SJSA1 (cell line): ENCODE data around the gene IL37. TPM values are rescaled to one million over a fixed set of nuclear protein-coding genes. Genes with fewer than 3 reads are reported as not detected.
A peak's percentile ranks its signal among the peaks of the same experiment; 100 is the strongest.
"Not testable (repeated sequence)": the region's sequence is repeated elsewhere in the genome, so short reads cannot be mapped to it uniquely, and the experiment has no call there.

Source experiments
- DNase-seq, 2 experiments: peaks; one replicate each; pipeline ENCODE4 v3.0.0-alpha.2; 2015 to 2020; ENCODE audit warnings: low spot score in 2 of 2, low read depth in 1 of 2
- H3K27ac ChIP-seq: fragments of 250-450 bp; sonication (Bioruptor Pico); 2 replicates; pipeline ENCODE4 v1.5.1; 2020; ENCODE audit warnings: mild to moderate bottlenecking, moderate library complexity
- H3K27me3 ChIP-seq: fragments of 250-450 bp; sonication (Bioruptor Pico); replicated peaks from 2 replicates; pipeline ENCODE4 v1.5.1; 2020; ENCODE audit warnings: mild to moderate bottlenecking, moderate library complexity
- H3K36me3 ChIP-seq: fragments of 250-450 bp; sonication (Bioruptor Pico); 2 replicates; pipeline ENCODE4 v1.5.1; 2020; ENCODE audit warnings: mild to moderate bottlenecking
- H3K4me1 ChIP-seq: fragments of 250-450 bp; sonication (Bioruptor Pico); replicated peaks from 2 replicates; pipeline ENCODE4 v1.6.1; 2021; ENCODE audit warnings: mild to moderate bottlenecking
- H3K4me3 ChIP-seq: fragments of 250-450 bp; sonication (Bioruptor Pico); 2 replicates; pipeline ENCODE4 v1.5.1; 2020; ENCODE audit warnings: mild to moderate bottlenecking
- H3K9me3 ChIP-seq: fragments of 250-450 bp; sonication (Bioruptor Pico); replicated peaks from 2 replicates; pipeline ENCODE4 v1.5.1; 2020; ENCODE audit warnings: mild to moderate bottlenecking
- total RNA-seq: library from RNA; depleted of rRNA; stranded (reverse); fragments of >200 nt; shearing (Covaris generic); gene quantifications from 2 replicates; pipeline ENCODE4 v1.2.3, GENCODE V29; 2014

The IL37 gene
- total RNA-seq, 1 experiment from 2014 or later = not detected

DNA sequence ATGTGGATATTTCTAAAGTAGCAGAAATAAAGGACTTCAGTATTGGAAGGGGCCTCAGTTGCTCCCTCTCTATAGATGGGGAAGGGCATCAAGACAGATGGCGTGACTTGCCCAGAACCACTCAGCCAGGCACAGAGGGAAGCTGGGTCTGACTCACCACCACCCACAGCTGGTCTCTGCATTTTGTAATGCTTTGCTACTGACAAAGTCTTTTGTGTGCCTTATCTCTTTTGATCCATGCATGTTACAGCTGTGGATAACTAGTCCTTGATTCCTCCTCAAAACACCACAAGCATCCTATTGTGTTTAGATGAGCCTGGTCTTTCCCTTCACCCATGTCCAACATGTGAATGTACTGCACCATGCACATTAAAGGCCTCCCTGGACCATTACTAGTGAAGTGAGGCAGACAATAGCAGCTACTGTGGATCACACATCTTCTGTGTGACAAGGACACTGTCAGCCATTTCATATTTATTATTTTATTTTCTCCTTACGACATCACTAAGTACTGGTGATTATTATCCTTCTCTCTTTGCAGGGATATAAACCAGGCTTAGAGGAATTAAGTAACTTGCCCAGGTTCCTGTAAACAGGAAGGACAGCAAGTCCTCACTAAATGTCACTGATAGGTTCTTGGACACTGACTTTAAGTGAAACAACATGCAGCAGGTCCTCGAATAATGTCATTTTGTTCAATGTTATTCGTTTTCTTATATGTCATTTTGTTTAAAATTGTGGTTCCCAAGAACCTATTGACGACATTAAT, 29.6 kb upstream of the IL37 start:
- peak overlapping the region; percentile 72 for H3K27ac ChIP-seq
- H3K4me3 ChIP-seq = no peak overlapping the region
- DNase-seq = peak; percentile 85 to 89

GRCh38 chr2:112883669-112884068, 27.3 kb upstream of the IL37 start:
- no peak for DNase-seq
- no peak overlapping the region for H3K27ac ChIP-seq
- H3K27me3 ChIP-seq = no peaks in the 10 kb centered on the region
- no peak overlapping the region for H3K4me3 ChIP-seq
- H3K36me3 ChIP-seq = no peaks in the 10 kb centered on the region
- peaks cover 38% of the 10 kb centered on the region for H3K4me1 ChIP-seq
- no peaks in the 10 kb centered on the region for H3K9me3 ChIP-seq

More for the DNA sequence above, 29.6 kb upstream of the IL37 start:
- Histone ChIP-seq H3K27me3 (no peaks in the 10 kb centered on the region), H3K9me3 (no peaks in the 10 kb centered on the region), H3K36me3 (no peaks in the 10 kb centered on the region), H3K4me1 (peaks cover 55% of the 10 kb centered on the region)

DNA sequence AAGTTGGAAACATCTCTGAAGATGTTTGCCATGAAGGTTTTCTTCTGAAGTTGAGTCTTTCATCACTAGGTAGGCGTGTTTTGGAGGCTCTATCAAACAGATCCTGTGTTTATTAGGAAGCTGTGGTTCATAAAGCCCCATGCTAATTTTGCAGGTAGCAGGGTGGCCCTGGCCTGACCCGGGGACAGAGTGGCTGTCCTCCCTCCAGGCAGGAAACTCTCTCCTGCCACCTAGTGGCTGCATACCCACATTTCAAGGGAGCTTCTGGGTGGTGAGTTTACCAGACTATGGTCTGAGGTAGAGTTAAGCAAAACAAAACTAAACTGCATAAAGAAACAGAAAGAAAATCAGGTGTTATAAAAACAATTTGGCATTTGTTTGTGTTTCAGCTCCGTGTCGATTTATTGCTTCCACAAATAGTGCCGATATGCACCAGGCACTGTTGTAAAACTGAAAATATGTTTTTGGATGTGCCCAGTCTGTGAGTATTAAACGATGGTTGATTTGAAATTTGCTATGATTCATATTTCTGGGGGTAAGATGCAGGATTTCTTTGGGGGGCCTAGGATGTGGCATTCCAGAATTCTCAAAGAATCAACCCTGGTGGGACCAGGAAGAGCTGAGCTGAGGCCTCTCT, 26.0 kb upstream of the IL37 start:
- Histone ChIP-seq H3K9me3 (no peaks in the 10 kb centered on the region), H3K4me3 (no peak overlapping the region), H3K27ac (no peak overlapping the region), H3K4me1 (peaks cover 28% of the 10 kb centered on the region), H3K36me3 (no peaks in the 10 kb centered on the region), H3K27me3 (no peaks in the 10 kb centered on the region)
- DNase-seq = peak; percentile 50 to 61

GRCh38 chr2:112885506-112885902, 25.5 kb upstream of the IL37 start:
- Histone ChIP-seq H3K27ac (no peak overlapping the region), H3K36me3 (no peaks in the 10 kb centered on the region), H3K4me1 (peaks cover 23% of the 10 kb centered on the region), H3K9me3 (no peaks in the 10 kb centered on the region), H3K4me3 (no peak overlapping the region), H3K27me3 (no peaks in the 10 kb centered on the region)
- DNase-seq = no peak

DNA sequence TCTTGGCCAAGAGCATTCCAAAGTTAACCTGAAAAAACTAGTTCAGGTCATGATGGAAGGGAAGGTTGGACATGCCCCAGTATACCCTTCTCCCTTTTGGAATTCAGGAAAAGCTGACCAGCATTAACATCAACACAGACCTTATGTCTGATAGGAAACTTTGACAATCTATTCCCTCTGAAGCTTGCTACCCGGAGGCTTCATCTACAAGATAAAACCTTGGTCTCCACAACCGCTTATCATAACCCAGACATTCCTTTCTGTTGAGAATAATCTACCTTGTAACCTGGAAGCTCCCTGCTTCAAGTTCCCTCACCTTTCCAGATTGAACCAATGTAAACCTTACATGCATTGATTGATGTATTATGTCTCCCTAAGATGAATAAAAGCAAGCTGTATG, 24.7 kb upstream of the IL37 start:
- DNase-seq = no peak
- Histone ChIP-seq H3K9me3 (no peaks in the 10 kb centered on the region), H3K4me1 (peaks cover 15% of the 10 kb centered on the region), H3K36me3 (no peaks in the 10 kb centered on the region), H3K27ac (no peak overlapping the region), H3K4me3 (no peak overlapping the region), H3K27me3 (no peaks in the 10 kb centered on the region)

- Histone ChIP-seq H3K27ac (no peak overlapping the region), H3K4me1 (peaks cover 3% of the 10 kb centered on the region; the same call in 1 of the 2 replicates), H3K9me3 (no peaks in the 10 kb centered on the region), H3K36me3 (no peaks in the 10 kb centered on the region), H3K27me3 (no peaks in the 10 kb centered on the region), H3K4me3 (no peak overlapping the region)
- no peak for DNase-seq
These were observed 22.8 kb upstream of the IL37 start for GRCh38 chr2:112887964-112888749.

- no peaks in the 10 kb centered on the region for H3K36me3 ChIP-seq
- H3K4me3 ChIP-seq = no peak overlapping the region
- no peaks in the 10 kb centered on the region for H3K9me3 ChIP-seq
- H3K27ac ChIP-seq = no peak overlapping the region
- no peaks in the 10 kb centered on the region for H3K27me3 ChIP-seq
- peak in 1 of 2 experiments; percentile 5 for DNase-seq
- H3K4me1 ChIP-seq = no peaks in the 10 kb centered on the region; the same call in 1 of the 2 replicates
These were observed 21.0 kb upstream of the IL37 start for GRCh38 chr2:112889976-112890375.

DNA sequence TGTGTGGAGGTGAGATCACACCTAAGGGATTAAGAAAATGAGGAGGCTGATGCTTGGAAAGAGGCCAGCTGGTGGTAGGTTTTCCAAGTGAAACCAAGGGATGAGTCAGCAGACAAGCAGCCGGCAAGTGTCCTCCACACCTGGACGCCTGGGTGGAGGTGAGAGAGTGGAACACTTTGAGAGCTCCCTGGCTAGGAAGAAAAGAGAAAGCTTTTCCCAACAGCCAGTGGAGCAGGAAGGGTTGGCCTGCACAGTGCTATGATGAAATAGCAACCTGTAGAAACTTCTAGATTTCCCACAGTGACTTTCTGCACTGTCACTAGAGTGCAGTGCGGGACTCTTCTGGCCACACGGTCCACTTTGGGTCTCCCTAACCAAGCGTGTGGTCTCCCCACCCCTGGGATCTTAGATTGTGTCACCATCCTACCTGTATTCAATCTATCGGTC, 19.6 kb upstream of the IL37 start:
- Histone ChIP-seq H3K4me1 (no peaks in the 10 kb centered on the region), H3K36me3 (no peaks in the 10 kb centered on the region), H3K27ac (no peak overlapping the region), H3K9me3 (no peaks in the 10 kb centered on the region), H3K4me3 (no peak overlapping the region), H3K27me3 (no peaks in the 10 kb centered on the region)
- DNase-seq = peak in 1 of 2 experiments; percentile 24

- Histone ChIP-seq H3K4me3 (no peak overlapping the region), H3K9me3 (no peaks in the 10 kb centered on the region), H3K27me3 (no peaks in the 10 kb centered on the region), H3K4me1 (no peaks in the 10 kb centered on the region), H3K27ac (no peak overlapping the region), H3K36me3 (no peaks in the 10 kb centered on the region)
- peak in 1 of 2 experiments; percentile 16 for DNase-seq
These were observed 17.2 kb upstream of the IL37 start for GRCh38 chr2:112893752-112894151.

- Histone ChIP-seq H3K9me3 (no peaks in the 10 kb centered on the region), H3K27ac (no peak overlapping the region), H3K4me3 (no peak overlapping the region), H3K27me3 (no peaks in the 10 kb centered on the region), H3K36me3 (no peaks in the 10 kb centered on the region), H3K4me1 (no peaks in the 10 kb centered on the region)
- DNase-seq = no peak
These were observed 13.9 kb upstream of the IL37 start for GRCh38 chr2:112896909-112897623.

GRCh38 chr2:112897624-112897978, 13.4 kb upstream of the IL37 start:
- no peak overlapping the region for H3K27ac ChIP-seq
- H3K4me3 ChIP-seq = no peak overlapping the region
- no peaks in the 10 kb centered on the region for H3K9me3 ChIP-seq
- no peaks in the 10 kb centered on the region for H3K27me3 ChIP-seq
- no peak for DNase-seq
- H3K36me3 ChIP-seq = no peaks in the 10 kb centered on the region
- H3K4me1 ChIP-seq = no peaks in the 10 kb centered on the region

DNA sequence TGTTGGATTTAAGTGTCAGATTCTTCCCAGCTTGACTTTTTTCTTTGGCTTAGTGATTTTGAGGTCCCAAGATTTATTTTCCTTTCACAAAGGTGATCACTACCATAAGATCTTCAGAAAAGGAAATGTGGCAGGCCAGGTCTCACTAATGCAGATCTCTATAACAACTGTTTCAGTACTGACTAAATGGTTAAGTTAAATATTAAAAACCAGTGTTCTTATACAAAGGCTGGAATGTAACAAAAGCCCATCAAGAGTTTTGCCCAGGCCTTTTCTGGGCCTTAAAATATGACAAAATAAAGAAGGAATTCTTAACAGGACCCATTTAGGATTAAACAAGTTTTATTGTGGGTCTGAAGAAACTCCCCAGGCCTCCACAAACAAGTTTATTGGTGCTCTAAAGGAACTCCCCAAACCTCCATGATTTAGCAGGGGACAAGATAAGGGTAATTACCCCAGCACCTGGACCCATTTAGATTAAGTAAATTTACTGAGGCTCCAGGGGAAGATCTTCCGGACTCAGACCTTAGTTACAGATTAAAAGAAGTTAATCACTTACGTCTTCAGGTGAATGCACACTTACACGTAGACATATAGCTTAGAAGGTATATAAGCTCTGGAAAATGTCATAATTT, 9.4 kb upstream of the IL37 start:
- H3K27me3 ChIP-seq, H3K9me3 ChIP-seq, H3K27ac ChIP-seq, H3K4me3 ChIP-seq, H3K36me3 ChIP-seq, H3K4me1 ChIP-seq, DNase-seq: not testable (repeated sequence)

- Histone ChIP-seq H3K27ac (no peak overlapping the region), H3K27me3 (no peaks in the 10 kb centered on the region), H3K9me3 (no peaks in the 10 kb centered on the region), H3K4me3 (no peak overlapping the region), H3K36me3 (no peaks in the 10 kb centered on the region), H3K4me1 (no peaks in the 10 kb centered on the region)
- DNase-seq = no peak
These were observed 8.1 kb upstream of the IL37 start for GRCh38 chr2:112902816-112903215.
